ENCODE measurements around the gene CDKN2B.

Gene CDKN2B

DNA sequence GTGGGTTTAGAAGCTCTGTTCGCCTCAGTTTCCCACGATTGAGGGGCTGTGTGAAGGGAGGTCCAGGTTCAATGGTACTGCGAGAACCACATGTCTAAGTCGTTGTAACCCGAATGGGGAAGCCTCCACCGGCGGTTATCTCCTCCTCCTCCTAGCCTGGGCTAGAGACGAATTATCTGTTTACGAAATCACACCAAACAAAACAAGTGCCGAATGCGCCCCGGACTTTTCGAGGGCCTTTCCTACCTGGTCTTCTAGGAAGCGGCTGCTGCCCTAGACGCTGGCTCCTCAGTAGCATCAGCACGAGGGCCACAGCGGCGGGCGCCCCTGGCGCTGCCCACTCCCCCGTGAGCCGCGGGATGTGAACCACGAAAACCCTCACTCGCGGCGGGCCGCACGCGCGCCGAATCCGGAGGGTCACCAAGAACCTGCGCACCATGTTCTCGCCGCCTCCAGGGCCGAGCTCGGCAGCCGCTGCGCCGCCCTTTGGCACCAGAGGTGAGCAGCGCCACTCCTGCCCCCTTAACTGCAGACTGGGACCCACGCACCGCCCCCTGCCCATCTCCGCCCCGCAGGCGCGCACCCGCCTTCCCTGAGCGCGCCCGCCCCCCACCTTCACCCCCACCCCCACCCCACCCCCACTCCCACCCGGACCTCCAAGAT, 15.1 kb downstream of the CDKN2B start, which contains the start of gene CDKN2A:
CDKN2A (minus strand) TSS at position 500 of the 663 bp plus-strand sequence.
- DNase-seq: no peak

DNA sequence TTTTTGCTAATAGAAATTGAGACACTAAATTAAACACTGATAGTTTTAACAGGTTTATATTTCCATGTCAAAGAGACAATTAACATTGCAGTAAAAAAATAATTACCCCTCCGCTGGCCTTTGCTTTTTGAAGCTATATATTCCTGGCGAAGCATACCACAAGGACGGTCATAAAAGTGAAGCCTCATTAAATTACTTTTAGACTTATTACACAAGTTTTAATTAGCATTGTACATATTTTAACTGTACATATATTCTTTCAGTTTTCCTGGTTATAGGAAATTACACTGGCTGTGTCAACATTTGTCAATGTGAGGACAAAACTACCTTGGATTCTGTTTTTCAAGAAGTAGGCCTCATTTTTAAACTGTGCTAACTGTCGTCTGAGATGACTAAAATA, 16.1 kb downstream of the CDKN2B start:
- DNase-seq: no peak

- DNase-seq: no peak
Observed at GRCh38 chr9:21991072-21991959, 17.8 kb downstream of the CDKN2B start.

DNA sequence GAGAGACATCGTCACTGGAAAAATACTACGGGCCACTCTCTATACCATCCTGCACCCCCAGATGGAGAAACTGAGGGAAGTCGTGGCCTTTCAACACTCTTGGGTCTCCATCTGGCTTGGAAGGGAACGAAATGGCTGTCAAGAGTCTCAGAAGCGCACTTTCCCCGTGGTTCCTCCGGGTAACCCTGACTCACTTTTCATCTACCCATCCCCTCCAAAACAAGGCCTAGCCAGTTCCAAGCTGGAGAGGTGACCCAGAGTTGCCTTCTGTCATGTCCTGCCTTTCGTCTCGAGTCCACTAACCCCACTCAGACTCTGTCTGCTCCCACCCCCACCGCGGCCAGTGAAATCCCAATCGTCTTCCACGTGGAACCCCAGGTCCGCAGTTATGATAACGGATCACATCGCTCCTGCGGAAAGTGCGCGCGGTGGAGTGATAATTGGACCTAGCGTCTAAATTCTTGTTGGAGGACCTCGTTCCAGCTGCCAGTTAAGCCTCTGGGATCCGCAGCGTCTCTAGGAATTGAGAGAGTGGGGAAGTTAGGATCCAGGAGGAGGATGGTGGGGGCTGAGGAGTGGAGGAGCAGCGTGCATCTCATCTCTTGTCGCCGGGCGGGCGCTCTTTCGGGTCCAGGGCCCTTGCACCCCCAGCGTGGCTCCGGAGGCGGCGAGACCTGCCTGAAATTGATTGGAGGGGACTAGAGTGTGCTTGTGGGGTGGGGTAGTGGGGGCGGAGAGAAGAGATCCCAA, 19.5 kb downstream of the CDKN2B start:
- DNase-seq: no peak

- DNase-seq: no peak
Observed at GRCh38 chr9:21988056-21988990, 20.8 kb downstream of the CDKN2B start.

- DNase-seq: no peak
Observed at GRCh38 chr9:21985964-21986667, 23.0 kb downstream of the CDKN2B start.

DNA sequence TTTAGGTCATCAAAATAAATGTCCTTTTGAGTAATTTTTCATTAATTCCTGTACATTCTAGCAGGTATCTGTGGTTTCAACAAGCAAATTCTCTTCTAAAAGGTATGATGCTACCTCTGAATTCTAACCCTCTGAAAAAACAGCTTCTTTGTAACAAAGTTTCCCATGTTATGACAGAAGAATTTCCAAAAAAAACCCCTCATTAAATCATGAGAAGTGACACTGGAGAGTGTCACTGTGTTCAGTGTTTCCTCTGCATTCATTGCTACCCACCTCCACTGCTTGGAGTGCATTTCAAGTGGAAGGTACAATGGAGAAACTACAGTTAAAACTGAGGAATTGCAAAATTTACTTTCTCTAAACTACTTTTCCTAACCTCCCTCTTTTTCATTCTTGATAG, 25.0 kb downstream of the CDKN2B start:
- no peak for DNase-seq

DNA sequence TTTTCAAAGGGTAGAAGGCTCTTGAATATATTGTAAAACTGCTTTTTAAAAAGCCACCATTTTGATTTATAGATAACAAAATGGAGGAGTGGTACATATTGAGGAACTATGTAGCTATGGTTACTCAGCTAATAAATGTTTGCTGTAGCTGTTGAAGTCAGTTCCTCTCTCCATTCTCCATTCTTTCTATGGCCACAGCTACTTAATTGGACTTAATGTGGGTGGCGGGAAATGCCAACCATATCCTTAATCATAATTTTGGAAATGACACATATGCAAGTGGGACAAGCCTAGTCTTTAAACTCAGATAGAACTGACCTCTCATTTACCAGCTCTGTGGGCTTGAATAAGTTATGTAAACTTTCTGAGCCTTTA, 25.6 kb downstream of the CDKN2B start:
- no peak for DNase-seq

GRCh38 chr9:21982861-21983560, 26.1 kb downstream of the CDKN2B start:
- no peak for DNase-seq

DNA sequence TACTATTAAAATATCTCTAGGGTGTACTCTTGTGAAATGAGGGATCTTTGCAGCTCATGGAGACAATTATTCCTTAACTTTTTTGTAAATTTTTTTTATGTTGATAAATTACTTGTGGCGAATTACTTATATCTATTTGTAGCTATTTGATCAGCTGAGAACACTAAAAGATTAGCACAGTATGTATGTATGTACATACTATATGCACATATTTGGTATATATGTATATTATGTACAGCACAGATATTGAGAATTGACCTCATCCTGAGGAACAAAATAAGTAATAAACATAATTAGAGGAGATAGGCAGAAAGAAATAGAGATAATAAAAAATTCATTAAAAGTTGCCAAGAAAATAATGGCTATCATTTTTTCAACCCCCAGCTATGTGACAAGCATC, 26.7 kb downstream of the CDKN2B start:
- DNase-seq: no peak

DNA sequence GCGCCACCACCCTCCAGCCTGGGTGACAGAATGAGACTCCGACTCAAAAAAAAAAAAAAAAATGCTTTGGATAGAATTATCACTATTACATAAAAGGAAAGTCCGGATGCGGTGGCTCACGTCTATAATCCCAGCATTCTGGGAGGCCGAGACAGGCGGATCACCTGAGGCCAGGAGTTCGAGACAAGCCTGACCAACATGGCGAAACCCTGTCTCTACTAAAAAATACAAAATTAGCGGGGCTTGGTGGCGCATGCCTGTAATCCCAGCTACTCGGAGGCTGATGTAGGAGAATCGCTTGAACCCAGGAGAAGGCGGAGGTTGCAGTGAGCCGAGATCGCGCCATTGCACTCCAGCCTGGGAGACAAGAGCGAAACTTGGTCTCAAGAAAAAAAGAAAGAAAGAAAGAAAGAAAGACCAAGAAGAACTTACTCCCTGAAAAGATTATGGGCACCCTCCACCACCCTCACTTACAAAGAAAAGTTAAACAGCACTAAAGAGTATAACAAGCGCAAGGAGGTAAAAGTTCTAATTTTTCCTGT, 32.7 kb downstream of the CDKN2B start:
- DNase-seq: no peak

DNA sequence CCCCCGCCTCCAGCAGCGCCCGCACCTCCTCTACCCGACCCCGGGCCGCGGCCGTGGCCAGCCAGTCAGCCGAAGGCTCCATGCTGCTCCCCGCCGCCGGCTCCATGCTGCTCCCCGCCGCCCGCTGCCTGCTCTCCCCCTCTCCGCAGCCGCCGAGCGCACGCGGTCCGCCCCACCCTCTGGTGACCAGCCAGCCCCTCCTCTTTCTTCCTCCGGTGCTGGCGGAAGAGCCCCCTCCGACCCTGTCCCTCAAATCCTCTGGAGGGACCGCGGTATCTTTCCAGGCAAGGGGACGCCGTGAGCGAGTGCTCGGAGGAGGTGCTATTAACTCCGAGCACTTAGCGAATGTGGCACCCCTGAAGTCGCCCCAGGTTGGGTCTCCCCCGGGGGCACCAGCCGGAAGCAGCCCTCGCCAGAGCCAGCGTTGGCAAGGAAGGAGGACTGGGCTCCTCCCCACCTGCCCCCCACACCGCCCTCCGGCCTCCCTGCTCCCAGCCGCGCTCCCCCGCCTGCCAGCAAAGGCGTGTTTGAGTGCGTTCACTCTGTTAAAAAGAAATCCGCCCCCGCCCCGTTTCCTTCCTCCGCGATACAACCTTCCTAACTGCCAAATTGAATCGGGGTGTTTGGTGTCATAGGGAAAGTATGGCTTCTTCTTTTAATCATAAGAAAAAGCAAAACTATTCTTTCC, 34.2 kb downstream of the CDKN2B start:
- DNase-seq: no peak

DNA sequence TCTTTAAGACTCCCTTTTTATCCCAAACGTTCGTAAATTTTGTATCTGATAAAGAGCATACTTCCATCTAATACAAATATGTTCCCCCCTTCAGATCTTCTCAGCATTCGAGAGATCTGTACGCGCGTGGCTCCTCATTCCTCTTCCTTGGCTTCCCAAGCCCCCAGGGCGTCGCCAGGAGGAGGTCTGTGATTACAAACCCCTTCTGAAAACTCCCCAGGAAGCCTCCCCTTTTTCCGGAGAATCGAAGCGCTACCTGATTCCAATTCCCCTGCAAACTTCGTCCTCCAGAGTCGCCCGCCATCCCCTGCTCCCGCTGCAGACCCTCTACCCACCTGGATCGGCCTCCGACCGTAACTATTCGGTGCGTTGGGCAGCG, 34.8 kb downstream of the CDKN2B start:
- no peak for DNase-seq

DNA sequence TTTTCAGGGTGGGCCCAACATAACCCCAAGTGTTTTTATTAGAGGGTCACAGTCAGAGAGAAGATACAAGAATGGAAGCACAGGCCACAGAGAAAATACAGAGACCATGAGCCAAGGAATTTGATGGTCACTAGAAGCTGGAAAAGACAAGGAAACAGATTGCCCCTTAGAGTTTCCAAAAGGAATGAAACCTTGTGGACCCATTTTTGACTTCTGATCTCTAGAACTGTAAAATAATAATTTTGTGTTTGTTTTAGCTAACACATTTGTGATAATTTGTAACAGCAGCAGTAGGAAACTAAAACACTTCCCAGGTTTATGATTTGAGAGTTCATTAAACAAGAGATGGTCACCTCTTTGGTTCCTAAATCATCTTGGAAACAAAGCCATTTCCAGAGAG, 36.7 kb downstream of the CDKN2B start:
- DNase-seq: no peak

- DNase-seq: no peak
Observed at GRCh38 chr9:21970800-21971640, 38.1 kb downstream of the CDKN2B start.

DNA sequence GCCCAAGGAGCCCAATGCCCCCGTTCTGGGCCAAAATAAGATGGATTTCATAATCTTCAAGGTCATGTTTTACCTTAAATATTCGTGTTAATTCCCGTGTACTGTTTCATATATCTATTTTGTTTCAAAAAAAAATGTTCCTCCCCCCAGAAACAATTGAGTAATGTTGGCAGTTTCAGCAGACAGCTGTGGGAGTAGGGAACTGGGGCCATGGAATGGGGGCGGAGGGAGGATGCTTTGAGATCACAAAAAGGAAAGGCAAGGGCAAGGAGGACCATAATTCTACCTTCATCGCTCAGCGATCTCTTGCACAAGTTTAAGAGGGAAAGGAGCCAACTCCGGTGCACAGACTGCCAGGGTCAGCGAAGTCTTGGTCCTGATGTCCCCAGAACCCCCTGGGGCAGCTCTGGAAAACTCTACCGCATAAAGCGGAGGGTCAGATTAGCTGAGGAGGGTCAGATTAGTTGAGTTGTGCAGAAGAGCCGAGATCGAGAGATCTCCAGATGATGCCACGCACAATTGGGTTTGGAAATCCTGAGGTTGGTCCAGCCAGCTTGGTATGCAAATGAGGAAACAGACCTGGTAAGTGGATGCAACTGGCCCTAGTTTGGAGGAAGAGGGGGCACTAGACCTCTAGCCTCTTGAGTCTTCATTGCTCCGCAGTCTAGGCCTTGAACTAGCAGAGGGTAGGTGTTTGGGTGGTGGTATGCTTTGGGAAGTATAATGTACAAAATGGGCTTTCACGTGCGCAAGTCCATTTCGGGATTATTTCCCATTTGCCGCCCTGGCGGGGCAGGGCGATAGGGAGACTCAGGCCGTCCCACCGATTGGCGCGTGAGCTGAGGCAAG, 38.9 kb downstream of the CDKN2B start:
- no peak for DNase-seq

DNA sequence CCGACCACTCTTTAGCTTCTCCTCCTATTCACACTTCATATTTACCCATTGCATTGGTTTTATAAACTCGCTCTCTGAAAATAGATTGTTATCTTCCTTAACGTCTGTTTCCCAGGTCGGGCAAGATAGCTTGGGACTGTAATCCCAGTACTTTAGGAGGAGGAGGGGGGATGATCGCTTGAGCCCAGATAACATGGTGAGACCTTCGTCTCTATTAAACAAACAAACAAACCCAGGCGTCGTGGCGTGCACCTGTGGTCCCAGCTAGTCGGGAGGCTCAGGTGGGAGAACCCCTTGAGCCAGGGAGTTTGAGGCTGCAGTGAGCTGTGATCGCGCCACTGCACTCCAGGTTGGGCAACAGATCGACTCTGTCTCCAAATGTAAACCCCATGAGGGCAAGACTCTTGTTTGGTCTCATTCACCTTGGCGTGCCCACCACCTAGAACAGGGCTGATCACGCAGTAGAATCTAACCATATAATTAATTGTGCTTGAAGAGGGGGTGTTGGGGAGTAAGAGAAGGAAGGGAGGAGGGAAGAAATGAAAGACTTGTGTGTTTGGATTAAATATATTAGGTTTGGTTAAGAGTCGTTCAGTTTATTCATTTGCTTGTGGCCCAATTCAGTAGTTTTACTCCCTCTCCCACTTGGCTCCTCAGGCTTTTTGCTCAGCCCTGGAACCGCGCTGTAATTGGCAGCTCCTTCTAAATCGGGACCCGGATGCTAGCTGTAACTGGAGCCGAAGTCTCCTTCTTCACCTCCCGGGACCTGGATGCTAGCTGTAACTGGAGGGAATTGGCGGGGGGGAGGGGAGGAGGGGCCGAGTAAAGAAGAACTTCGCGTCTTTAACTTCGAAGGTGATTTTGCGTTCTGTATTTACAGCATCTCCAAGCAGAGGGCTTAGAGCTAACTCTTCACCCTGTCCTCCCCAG, 39.8 kb downstream of the CDKN2B start:
- no peak for DNase-seq
